ENCODE data around the gene MLLT3. TPM values are rescaled to one million over a fixed set of nuclear protein-coding genes. Genes with fewer than 3 reads are reported as not detected.

Gene MLLT3
- total RNA-seq, 4 donors from 2014 or later = 10.2 to 15.3 (median 14.5) TPM

- H3K27ac ChIP-seq = no peak overlapping the region
- H3K4me3 ChIP-seq = no peak overlapping the region
- TF ChIP-seq EP300 (IDR thresholded peaks at IDR 0.05) (no peak), POLR2A (IDR thresholded peaks at IDR 0.05) (no peak), CTCF (IDR thresholded peaks at IDR 0.05) (no peak)
- 80% methylated on average over 4 of the region's 4 CpGs for WGBS, 2 donors
- H3K27me3 ChIP-seq = no peaks in the 10 kb centered on the region
- DNase-seq (ENCODE audit: low spot score in 2 of 2) = no peak
- H3K36me3 ChIP-seq = no peaks in the 10 kb centered on the region
- no peaks in the 10 kb centered on the region for H3K9me3 ChIP-seq
- H3K4me1 ChIP-seq = peaks cover 0 to 16% (median 4%) of the 10 kb centered on the region in 4 donors
These were observed 72.0 kb downstream of the MLLT3 start for GRCh38 chr9:20550326-20550725.

- no peak overlapping the region for H3K4me3 ChIP-seq
- TF ChIP-seq POLR2A (IDR thresholded peaks at IDR 0.05) (no peak), EP300 (IDR thresholded peaks at IDR 0.05) (no peak), CTCF (IDR thresholded peaks at IDR 0.05) (no peak)
- H3K27me3 ChIP-seq = no peaks in the 10 kb centered on the region
- H3K27ac ChIP-seq = no peak overlapping the region
- no peaks in the 10 kb centered on the region for H3K36me3 ChIP-seq
- H3K9me3 ChIP-seq = no peaks in the 10 kb centered on the region
- 90 to 95% methylated on average over 3 of the region's 3 CpGs for WGBS, 2 donors
- DNase-seq (ENCODE audit: low spot score in 2 of 2) = no peak
- peaks cover 0 to 13% (median 4%) of the 10 kb centered on the region in 4 donors for H3K4me1 ChIP-seq
These were observed 73.2 kb downstream of the MLLT3 start for GRCh38 chr9:20549053-20549452.

GRCh38 chr9:20545023-20545622, 77.2 kb downstream of the MLLT3 start:
- peaks cover 0 to 9% (median 0%) of the 10 kb centered on the region in 3 donors for H3K36me3 ChIP-seq
- no peak for DNase-seq (ENCODE audit: low spot score in 2 of 2)
- no peaks in the 10 kb centered on the region for H3K27me3 ChIP-seq
- 95 to 97% methylated on average over 3 of the region's 3 CpGs for WGBS, 2 donors
- no peak overlapping the region for H3K4me3 ChIP-seq
- H3K27ac ChIP-seq = no peak overlapping the region
- no peaks in the 10 kb centered on the region for H3K4me1 ChIP-seq
- H3K9me3 ChIP-seq = peaks cover 0 to 12% (median 0%) of the 10 kb centered on the region in 4 donors
- no peak for TF ChIP-seq POLR2A (IDR thresholded peaks at IDR 0.05)
- TF ChIP-seq CTCF (IDR thresholded peaks at IDR 0.05) = no peak
- no peak for TF ChIP-seq EP300 (IDR thresholded peaks at IDR 0.05)

- 89 to 90% methylated on average over 5 of the region's 5 CpGs for WGBS, 2 donors
- no peak for TF ChIP-seq POLR2A (IDR thresholded peaks at IDR 0.05)
- no peak for TF ChIP-seq CTCF (IDR thresholded peaks at IDR 0.05)
- TF ChIP-seq EP300 (IDR thresholded peaks at IDR 0.05) = no peak
These were observed 82.0 kb downstream of the MLLT3 start for GRCh38 chr9:20540169-20540863.

GRCh38 chr9:20538956-20539355, 83.3 kb downstream of the MLLT3 start:
- Histone ChIP-seq H3K9me3 (peaks cover 0 to 16% (median 0%) of the 10 kb centered on the region in 4 donors), H3K27ac (no peak overlapping the region), H3K27me3 (no peaks in the 10 kb centered on the region), H3K4me3 (no peak overlapping the region), H3K36me3 (peaks cover 0 to 13% (median 0%) of the 10 kb centered on the region in 3 donors), H3K4me1 (no peaks in the 10 kb centered on the region)
- no peak for TF ChIP-seq POLR2A (IDR thresholded peaks at IDR 0.05)
- TF ChIP-seq EP300 (IDR thresholded peaks at IDR 0.05) = no peak
- TF ChIP-seq CTCF (IDR thresholded peaks at IDR 0.05) = no peak
- WGBS, 2 donors = 68 to 77% methylated on average over 1 of the region's 1 CpG
- no peak for DNase-seq (ENCODE audit: low spot score in 2 of 2)

More at GRCh38 chr9:20540169-20540863, 82.0 kb downstream of the MLLT3 start:
- H3K27me3 ChIP-seq = no peaks in the 10 kb centered on the region
- H3K9me3 ChIP-seq = peaks cover 0 to 16% (median 0%) of the 10 kb centered on the region in 4 donors
- no peak overlapping the region for H3K27ac ChIP-seq
- H3K4me1 ChIP-seq = no peaks in the 10 kb centered on the region
- H3K36me3 ChIP-seq = peaks cover 0 to 13% (median 0%) of the 10 kb centered on the region in 3 donors
- no peak for DNase-seq (ENCODE audit: low spot score in 2 of 2)
- H3K4me3 ChIP-seq = no peak overlapping the region
